Sigmoid colon (tissue), 4 donors: ENCODE data around the gene TMEM86B.

Source experiments
- EP300 ChIP-seq, 4 donors: sonication (generic); formaldehyde crosslinking; IDR thresholded peaks; one replicate each; pipeline ENCODE4 v1.6.1; 2017; ENCODE audit warnings: antibody characterized with exemption in 4 of 4
- POLR2AphosphoS5 ChIP-seq, 4 donors: sonication (generic); formaldehyde crosslinking; IDR thresholded peaks; one replicate each; pipeline ENCODE4 v1.6.1; 2017; ENCODE audit warnings: antibody characterized with exemption in 4 of 4
- TF ChIP-seq, protein P1 (sequence below), 4 experiments: fragments of 450-650 bp in 3 of 4; fragments of 200-600 bp in 1 of 4; IDR thresholded peaks; one replicate each; pipeline ENCODE4 v1.5.1; 2016 to 2019; ENCODE audit warnings: antibody characterized with exemption in 4 of 4, mild to moderate bottlenecking in 3 of 4, moderate library complexity in 2 of 4

DNA sequence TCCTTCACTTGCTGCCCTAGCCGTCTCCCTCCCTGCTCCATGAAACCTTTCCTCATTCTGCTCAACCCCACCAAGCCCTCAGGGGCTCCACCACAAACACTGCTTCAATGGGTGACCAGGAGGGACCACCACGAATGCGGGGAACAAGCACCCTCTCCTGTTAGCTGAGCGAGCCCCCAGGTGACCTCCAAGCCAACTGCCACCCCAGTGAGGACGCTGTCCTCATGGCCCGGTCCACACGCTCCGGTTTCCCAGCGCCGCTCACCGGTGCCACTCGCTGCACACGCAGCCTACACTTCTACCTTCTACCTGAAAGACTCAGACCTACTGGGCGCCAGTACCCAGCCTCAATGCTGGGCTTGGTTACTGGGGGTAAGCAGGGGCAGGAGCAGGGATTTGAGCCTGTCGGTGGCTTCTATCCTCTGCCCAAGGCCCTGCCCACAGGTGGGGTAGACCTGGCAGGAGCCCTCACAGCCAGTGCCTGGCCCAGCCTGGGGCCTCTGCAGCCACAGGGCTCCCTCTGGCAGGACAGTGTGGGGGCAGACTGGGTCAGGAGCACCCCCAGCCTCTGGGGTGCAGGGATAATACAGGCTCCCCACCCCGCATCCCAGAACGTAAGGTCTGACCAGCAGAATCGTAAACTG lies 704 bp upstream of the TMEM86B start:
- TF ChIP-seq EP300 (IDR thresholded peaks at IDR 0.05) (no peak), POLR2AphosphoS5 (IDR thresholded peaks at IDR 0.05) (no peak)
- TF ChIP-seq, protein P1, sequence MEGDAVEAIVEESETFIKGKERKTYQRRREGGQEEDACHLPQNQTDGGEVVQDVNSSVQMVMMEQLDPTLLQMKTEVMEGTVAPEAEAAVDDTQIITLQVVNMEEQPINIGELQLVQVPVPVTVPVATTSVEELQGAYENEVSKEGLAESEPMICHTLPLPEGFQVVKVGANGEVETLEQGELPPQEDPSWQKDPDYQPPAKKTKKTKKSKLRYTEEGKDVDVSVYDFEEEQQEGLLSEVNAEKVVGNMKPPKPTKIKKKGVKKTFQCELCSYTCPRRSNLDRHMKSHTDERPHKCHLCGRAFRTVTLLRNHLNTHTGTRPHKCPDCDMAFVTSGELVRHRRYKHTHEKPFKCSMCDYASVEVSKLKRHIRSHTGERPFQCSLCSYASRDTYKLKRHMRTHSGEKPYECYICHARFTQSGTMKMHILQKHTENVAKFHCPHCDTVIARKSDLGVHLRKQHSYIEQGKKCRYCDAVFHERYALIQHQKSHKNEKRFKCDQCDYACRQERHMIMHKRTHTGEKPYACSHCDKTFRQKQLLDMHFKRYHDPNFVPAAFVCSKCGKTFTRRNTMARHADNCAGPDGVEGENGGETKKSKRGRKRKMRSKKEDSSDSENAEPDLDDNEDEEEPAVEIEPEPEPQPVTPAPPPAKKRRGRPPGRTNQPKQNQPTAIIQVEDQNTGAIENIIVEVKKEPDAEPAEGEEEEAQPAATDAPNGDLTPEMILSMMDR (IDR thresholded peaks at IDR 0.05) = no peak
